MM.1S (cell line): ENCODE data around the gene SLC35A1.

Source experiments
- EZH2 ChIP-seq: fragments of 300-600 bp; sonication (generic); optimal IDR thresholded peaks from 2 replicates; pipeline ENCODE3; 2017; ENCODE audit warnings: low read depth, mild to moderate bottlenecking, antibody characterized with exemption, low read length, mixed read lengths
- TF ChIP-seq, protein P1 (sequence below): fragments of 300-600 bp; sonication (generic); IDR thresholded peaks from 2 replicates; pipeline ENCODE4 v1.5.1; 2016; ENCODE audit warnings: antibody characterized with exemption, low read length, mixed read lengths

DNA sequence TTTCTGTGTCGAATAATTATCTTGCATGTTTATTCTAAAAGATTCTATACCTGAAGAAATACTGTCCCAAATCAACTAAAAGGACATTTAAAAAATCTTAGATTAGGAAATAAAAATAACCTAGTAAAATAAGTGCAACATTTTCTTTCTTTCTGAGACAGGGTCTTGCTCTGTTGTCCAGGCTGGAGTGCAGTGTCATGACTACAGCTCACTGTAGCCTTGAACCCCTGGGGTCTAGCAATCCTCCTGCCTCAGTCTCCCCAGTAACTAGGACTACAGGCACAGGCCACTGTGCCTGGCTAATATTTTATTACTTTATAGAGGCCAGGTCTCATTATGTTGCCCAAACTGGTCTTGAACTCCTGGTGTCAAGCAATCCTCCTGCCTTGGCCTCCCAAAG lies 68.3 kb downstream of the SLC35A1 start:
- TF ChIP-seq, protein P1, sequence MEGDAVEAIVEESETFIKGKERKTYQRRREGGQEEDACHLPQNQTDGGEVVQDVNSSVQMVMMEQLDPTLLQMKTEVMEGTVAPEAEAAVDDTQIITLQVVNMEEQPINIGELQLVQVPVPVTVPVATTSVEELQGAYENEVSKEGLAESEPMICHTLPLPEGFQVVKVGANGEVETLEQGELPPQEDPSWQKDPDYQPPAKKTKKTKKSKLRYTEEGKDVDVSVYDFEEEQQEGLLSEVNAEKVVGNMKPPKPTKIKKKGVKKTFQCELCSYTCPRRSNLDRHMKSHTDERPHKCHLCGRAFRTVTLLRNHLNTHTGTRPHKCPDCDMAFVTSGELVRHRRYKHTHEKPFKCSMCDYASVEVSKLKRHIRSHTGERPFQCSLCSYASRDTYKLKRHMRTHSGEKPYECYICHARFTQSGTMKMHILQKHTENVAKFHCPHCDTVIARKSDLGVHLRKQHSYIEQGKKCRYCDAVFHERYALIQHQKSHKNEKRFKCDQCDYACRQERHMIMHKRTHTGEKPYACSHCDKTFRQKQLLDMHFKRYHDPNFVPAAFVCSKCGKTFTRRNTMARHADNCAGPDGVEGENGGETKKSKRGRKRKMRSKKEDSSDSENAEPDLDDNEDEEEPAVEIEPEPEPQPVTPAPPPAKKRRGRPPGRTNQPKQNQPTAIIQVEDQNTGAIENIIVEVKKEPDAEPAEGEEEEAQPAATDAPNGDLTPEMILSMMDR, result no peak
- no peak for TF ChIP-seq EZH2
